HG03135 (cell line): ENCODE measurements around the gene THAP6.
A peak's percentile ranks its signal among the peaks of the same experiment; 100 is the strongest.
"Not testable (repeated sequence)": the region's sequence is repeated elsewhere in the genome, so short reads cannot be mapped to it uniquely, and the experiment has no call there.

ENCODE experiments used
- ATAC-seq: cut with Tn5 transposase; IDR thresholded peaks from one replicate; pipeline ENCODE4 v1.9.1; 2021; ENCODE audit warnings: mild to moderate bottlenecking, moderate library complexity; ENCODE audit not compliant: unreplicated experiment

THAP6 gene

GRCh38 chr4:75514131-75514948, at the start of gene THAP6, which contains the start of gene RCHY1:
TSS of gene THAP6 (plus strand) at chr4:75514473. CDS start at chr4:75515453, 980 bp downstream.
TSS of gene RCHY1 (minus strand) at chr4:75514403. CDS start at chr4:75514286, 117 bp downstream.
- peak; percentile 93 for ATAC-seq

DNA sequence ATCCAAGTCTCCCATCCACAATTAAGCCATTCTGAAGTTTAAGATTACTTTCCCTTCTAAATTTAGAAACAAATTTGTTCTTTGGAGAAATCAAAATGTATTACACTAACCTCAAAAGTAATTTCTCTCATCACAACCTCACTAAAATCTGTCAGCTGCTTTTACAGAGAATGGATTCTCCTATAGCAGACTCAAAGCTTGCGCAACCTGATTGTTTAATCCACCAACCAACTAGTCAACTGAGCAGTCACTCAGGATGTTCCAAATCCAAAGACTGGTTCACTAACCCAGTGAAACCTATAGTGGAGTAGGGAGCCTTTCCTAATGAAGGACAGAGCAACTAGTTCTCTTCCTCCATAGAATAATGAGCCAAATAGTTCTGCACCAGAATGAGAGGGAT, 44.4 kb upstream of the THAP6 start:
- no peak for ATAC-seq

DNA sequence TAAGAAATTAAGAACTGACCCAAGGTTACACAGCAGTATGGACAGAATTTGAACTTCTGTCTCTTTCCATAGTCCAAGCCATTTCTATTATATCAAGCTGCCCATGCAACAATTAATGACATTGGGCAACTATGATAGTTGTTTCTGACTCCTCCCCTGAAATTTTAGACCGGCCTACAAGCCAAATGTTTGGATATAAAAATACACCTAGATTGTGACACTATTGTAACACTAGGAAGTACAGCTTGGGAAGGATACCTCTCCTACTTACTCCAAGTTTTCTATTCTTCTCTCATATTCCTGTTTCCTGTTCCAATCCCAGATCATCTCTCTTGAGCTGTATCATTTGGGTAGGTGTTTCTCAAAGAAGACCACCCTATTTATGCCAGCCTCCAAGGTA, 43.5 kb upstream of the THAP6 start:
- no peak for ATAC-seq

- ATAC-seq, result no peak
Observed at GRCh38 chr4:75477201-75477600, 37.1 kb upstream of the THAP6 start.

GRCh38 chr4:75484190-75484589, 30.1 kb upstream of the THAP6 start:
- ATAC-seq, result no peak

GRCh38 chr4:75490155-75490554, 24.1 kb upstream of the THAP6 start:
- no peak for ATAC-seq

DNA sequence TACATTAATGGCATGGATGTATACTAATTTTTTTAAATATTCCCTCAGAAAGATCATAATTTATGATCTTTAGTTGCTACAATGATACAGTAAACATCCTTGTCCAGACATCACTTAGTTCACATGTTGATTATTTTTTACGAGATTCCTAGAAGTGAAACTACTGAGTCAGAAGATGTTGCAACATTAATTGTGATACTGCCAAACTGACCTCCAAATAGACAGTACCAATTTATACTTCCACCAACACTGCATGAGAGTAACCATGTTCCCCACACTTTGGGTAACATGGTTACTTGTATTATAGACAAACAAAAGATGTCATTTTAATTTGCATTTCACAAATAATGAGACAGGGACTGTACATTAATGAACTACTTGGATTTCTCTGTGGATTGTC, 19.7 kb upstream of the THAP6 start:
- no peak for ATAC-seq

- no peak for ATAC-seq
Observed at GRCh38 chr4:75495476-75495875, 18.8 kb upstream of the THAP6 start.

- no peak for ATAC-seq
Observed at GRCh38 chr4:75496406-75496805, 17.9 kb upstream of the THAP6 start.

GRCh38 chr4:75497133-75497532, 17.1 kb upstream of the THAP6 start:
- no peak for ATAC-seq

DNA sequence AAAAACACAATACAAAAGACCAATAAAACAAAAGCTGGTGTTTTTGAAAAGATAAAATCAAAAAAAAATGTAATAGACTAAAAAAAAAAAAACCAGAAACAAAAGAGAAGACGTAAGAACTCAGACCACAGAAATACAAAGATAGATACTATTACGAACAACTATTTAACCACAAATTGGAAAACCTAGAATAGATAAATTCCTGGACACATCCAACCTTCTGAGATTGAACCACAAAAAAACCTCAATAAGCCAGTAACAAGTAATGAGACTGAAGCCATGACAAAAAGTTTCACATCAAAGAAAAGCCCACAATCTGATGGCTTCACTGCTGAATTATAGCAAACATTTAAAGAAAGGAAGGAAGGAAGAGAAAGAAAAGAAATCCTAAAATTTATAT, 16.2 kb upstream of the THAP6 start:
- ATAC-seq, result no peak

GRCh38 chr4:75499900-75500299, 14.4 kb upstream of the THAP6 start:
- no peak for ATAC-seq

GRCh38 chr4:75502671-75503070, 11.6 kb upstream of the THAP6 start:
- ATAC-seq, result no peak

DNA sequence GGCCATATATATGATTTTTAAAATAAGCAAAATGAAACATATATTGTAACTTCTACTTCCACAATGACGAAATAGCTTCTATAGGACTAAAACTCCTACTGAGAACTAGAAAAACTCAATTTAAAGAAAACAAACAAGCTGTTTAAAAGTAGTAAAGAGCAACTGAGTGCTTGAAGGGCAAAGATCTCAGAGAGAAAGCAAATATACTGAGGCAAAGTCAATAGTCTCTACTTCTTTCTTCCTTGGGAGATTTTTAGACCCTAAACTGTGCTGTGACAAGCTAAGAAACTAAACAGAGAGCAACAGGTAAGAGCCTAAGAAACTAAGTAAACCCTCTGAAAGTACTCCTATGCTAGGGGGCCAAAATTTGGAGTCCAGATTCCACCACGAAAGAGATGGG, 8.6 kb upstream of the THAP6 start:
- ATAC-seq, result no peak

DNA sequence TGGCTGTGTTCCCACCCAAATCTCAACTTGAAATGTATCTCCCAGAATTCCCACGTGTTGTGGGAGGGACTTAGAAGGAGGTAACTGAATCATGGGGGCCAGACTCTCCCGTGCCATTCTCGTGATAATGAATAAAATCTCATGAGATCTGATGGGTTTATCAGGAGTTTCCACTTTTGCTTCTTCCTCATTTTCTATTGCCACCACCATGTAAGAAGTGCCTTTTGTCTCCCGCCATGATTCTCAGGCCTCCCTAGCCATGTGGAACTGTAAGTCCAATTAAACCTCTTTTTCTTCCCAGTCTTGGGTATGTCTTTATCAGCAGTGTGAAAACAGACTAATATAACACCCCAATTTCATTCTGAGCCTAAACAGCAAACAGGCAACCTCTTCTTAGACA, 4.7 kb upstream of the THAP6 start:
- ATAC-seq, result not testable (repeated sequence)

- ATAC-seq, result no peak
Observed at GRCh38 chr4:75511841-75512240, 2.4 kb upstream of the THAP6 start.

- ATAC-seq, result no peak
Observed at GRCh38 chr4:75512386-75513211, 1.7 kb upstream of the THAP6 start.

DNA sequence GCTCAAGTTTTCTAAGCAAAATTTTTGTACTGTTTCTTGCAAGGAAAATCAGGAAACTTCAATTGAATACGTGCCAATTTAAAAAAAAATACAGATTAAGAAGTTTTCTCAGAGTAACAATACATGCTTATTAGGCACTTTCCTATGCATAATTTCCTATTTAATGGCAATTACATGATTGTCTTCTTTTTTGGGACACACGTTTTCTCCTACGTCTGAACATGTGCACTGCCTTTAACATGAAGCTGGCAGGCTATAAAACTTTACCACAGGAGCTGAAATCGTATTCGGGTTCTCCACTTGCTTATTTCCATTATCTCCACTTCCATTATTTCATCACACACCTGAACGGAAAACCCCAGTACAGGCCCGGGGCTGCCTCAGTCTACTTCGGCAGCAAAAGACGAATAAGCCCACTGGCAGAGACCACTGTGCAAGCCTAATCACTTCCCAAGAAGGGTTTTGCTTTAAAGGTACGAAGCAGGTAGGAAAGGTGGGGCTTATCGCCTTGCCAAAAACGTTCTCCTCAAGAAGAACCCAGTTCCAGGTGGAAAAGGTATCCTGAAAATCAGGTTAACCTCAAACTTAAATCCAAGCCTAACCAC, 645 bp upstream of the THAP6 start:
- peak; percentile 1 for ATAC-seq

DNA sequence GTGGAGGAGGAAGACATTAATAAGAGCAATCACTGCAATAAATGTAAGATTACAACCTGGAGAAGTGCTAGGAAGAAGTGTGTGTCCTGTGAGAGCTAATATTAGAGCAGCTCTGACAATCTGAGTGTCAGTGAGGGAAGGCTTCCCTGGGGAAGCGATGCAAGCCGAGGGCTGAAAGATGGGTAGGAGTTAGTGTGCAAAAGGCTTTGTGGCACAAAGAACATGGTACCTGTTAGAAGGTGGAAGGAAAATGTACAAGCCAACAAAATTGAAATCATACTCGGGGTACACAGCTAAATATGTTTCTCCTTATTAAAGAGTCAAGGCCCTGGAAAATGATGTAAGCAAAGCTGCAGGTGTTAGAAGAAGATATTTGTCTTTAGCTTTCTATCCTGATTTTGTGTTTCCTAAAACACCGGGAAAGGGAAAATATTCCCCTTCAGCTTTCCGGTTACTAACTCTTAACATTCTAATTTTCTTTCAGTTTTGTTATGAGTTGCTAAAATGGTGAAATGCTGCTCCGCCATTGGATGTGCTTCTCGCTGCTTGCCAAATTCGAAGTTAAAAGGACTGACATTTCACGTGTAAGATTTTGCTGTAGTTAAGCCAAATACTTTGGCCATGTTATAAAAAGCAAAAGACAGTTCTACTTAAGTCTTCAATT, 808 bp downstream of the THAP6 start:
- peak; percentile 3 for ATAC-seq

GRCh38 chr4:75516144-75516543, 1.9 kb downstream of the THAP6 start:
- ATAC-seq, result no peak

DNA sequence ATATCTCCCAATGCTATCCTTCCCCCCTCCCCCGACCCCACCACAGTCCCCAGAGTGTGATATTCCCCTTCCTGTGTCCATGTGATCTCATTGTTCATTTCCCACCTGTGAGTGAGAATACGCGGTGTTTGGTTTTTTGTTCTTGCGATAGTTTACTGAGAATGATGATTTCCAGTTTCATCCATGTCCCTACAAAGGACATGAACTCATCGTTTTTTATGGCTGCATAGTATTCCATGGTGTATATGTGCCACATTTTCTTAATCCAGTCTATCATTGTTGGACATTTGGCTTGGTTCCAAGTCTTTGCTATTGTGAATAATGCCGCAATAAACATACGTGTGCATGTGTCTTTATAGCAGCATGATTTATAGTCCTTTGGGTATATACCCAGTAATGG, 5.2 kb downstream of the THAP6 start:
- ATAC-seq, result not testable (repeated sequence)
